OCI-LY3 (cell line): ENCODE results near the gene ZNF547.

Experiments used
- H2AFZ ChIP-seq: fragments of 200-600, 300-600 bp; shearing (Covaris generic); 2 replicates; pipeline ENCODE4 v1.6.0; 2014; ENCODE audit warnings: antibody characterized with exemption, low read depth, low read length
- H3K27ac ChIP-seq: fragments of 200-600, 300-600 bp; sonication (generic); 2 replicates; pipeline ENCODE4 v1.5.1; 2014; ENCODE audit warnings: mild to moderate bottlenecking, low read length, moderate library complexity, mixed read lengths
- H3K27me3 ChIP-seq: fragments of 200-600, 300-600 bp; sonication (generic); 2 replicates; pipeline ENCODE4 v1.6.1; 2014; ENCODE audit warnings: low read depth, low read length, mixed read lengths
- H3K36me3 ChIP-seq: fragments of 200-600, 300-600 bp; sonication (generic); replicated peaks from 2 replicates; pipeline ENCODE3; 2014; ENCODE audit warnings: low read depth, low read length, mixed read lengths
- H3K4me1 ChIP-seq: fragments of 300-600, 200-600 bp; sonication (generic); 2 replicates; pipeline ENCODE4 v1.6.1; 2014; ENCODE audit warnings: low read length, mixed read lengths
- H3K4me2 ChIP-seq: fragments of 200-600, 300-600 bp; sonication (generic); 2 replicates; pipeline ENCODE4 v1.6.1; 2014; ENCODE audit warnings: low read length, mixed read lengths
- H3K4me3 ChIP-seq: fragments of 300-600, 200-600 bp; sonication (generic); 2 replicates; pipeline ENCODE4 v1.5.1; 2014; ENCODE audit warnings: antibody characterized with exemption, mild to moderate bottlenecking, low read length, moderate library complexity
- H3K79me2 ChIP-seq: fragments of 300-600, 200-600 bp; shearing (Covaris generic); 2 replicates; pipeline ENCODE4 v1.6.1; 2014; ENCODE audit warnings: mild to moderate bottlenecking, low read length, mixed read lengths
- H3K9ac ChIP-seq: fragments of 300-600, 200-600 bp; shearing (Covaris generic); 2 replicates; pipeline ENCODE4 v1.6.0; 2014; ENCODE audit warnings: mild to moderate bottlenecking, low read length, moderate library complexity
- H3K9me3 ChIP-seq: fragments of 200-600, 300-600 bp; shearing (Covaris generic); 2 replicates; pipeline ENCODE4 v1.6.1; 2014; ENCODE audit warnings: low read length, mixed read lengths; ENCODE audit not compliant: insufficient read depth
- H4K20me1 ChIP-seq: fragments of 200-600, 300-600 bp; sonication (generic); 2 replicates; pipeline ENCODE4 v1.6.1; 2016; ENCODE audit warnings: low read length, mixed read lengths; ENCODE audit not compliant: insufficient read depth
- EZH2phosphoT487 ChIP-seq: fragments of 200-600 bp; shearing (Covaris generic); IDR thresholded peaks from 2 replicates; pipeline ENCODE4 v1.6.1; 2018; ENCODE audit warnings: antibody characterized with exemption, mixed run types, low read depth
- TF ChIP-seq, protein P1 (sequence below): fragments of 200-600, 300-600 bp; sonication (generic); IDR thresholded peaks from 2 replicates; pipeline ENCODE4 v1.5.1; 2014; ENCODE audit warnings: antibody characterized with exemption, low read length, low read depth

The ZNF547 gene

GRCh38 chr19:57327993-57328392, 35.4 kb upstream of the ZNF547 start:
- H3K36me3 ChIP-seq = peaks cover 68% of the 10 kb centered on the region
- H3K27me3 ChIP-seq = no peaks in the 10 kb centered on the region
- H4K20me1 ChIP-seq = 0 out of 2 replicates have a peak, but pooled peaks cover 3% of the 10 kb centered on the region
- no peak overlapping the region for H3K4me3 ChIP-seq
- H3K4me1 ChIP-seq = no peaks in the 10 kb centered on the region
- TF ChIP-seq, protein P1, sequence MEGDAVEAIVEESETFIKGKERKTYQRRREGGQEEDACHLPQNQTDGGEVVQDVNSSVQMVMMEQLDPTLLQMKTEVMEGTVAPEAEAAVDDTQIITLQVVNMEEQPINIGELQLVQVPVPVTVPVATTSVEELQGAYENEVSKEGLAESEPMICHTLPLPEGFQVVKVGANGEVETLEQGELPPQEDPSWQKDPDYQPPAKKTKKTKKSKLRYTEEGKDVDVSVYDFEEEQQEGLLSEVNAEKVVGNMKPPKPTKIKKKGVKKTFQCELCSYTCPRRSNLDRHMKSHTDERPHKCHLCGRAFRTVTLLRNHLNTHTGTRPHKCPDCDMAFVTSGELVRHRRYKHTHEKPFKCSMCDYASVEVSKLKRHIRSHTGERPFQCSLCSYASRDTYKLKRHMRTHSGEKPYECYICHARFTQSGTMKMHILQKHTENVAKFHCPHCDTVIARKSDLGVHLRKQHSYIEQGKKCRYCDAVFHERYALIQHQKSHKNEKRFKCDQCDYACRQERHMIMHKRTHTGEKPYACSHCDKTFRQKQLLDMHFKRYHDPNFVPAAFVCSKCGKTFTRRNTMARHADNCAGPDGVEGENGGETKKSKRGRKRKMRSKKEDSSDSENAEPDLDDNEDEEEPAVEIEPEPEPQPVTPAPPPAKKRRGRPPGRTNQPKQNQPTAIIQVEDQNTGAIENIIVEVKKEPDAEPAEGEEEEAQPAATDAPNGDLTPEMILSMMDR = no peak
- TF ChIP-seq EZH2phosphoT487 = no peak
- no peaks in the 10 kb centered on the region for H3K9me3 ChIP-seq
- no peak overlapping the region for H3K4me2 ChIP-seq
- peaks cover 29% of the 10 kb centered on the region for H3K79me2 ChIP-seq
- no peak overlapping the region for H3K9ac ChIP-seq
- H3K27ac ChIP-seq = no peak overlapping the region
- no peak overlapping the region for H2AFZ ChIP-seq

- no peaks in the 10 kb centered on the region for H3K4me1 ChIP-seq
- no peaks in the 10 kb centered on the region for H3K27me3 ChIP-seq
- no peak for TF ChIP-seq EZH2phosphoT487
- TF ChIP-seq, protein P1 = no peak
Observed at GRCh38 chr19:57334191-57334590, 29.2 kb upstream of the ZNF547 start.

GRCh38 chr19:57338877-57339276, 24.5 kb upstream of the ZNF547 start:
- Histone ChIP-seq H3K4me2 (no peak overlapping the region), H3K36me3 (no peaks in the 10 kb centered on the region), H3K4me1 (peaks cover 16% of the 10 kb centered on the region), H3K79me2 (peaks cover 7% of the 10 kb centered on the region; the same call in 1 of the 2 replicates), H3K27ac (no peak overlapping the region), H3K4me3 (no peak overlapping the region), H3K9me3 (no peaks in the 10 kb centered on the region), H3K27me3 (no peaks in the 10 kb centered on the region), H2AFZ (no peak overlapping the region), H3K9ac (no peak overlapping the region), H4K20me1 (no peaks in the 10 kb centered on the region)
- TF ChIP-seq, protein P1 = no peak
- TF ChIP-seq EZH2phosphoT487 = no peak

More at GRCh38 chr19:57334191-57334590, 29.2 kb upstream of the ZNF547 start:
- Histone ChIP-seq H3K9ac (no peak overlapping the region), H3K4me2 (no peak overlapping the region), H3K4me3 (no peak overlapping the region), H2AFZ (no peak overlapping the region), H3K9me3 (no peaks in the 10 kb centered on the region), H3K27ac (no peak overlapping the region), H3K79me2 (peaks cover 14% of the 10 kb centered on the region; the same call in 1 of the 2 replicates), H4K20me1 (no peaks in the 10 kb centered on the region), H3K36me3 (peaks cover 18% of the 10 kb centered on the region)

GRCh38 chr19:57342582-57342981, 20.8 kb upstream of the ZNF547 start:
- TF ChIP-seq, protein P1 = no peak
- no peak for TF ChIP-seq EZH2phosphoT487
- Histone ChIP-seq H3K9me3 (no peaks in the 10 kb centered on the region), H4K20me1 (no peaks in the 10 kb centered on the region), H3K4me1 (peaks cover 16% of the 10 kb centered on the region), H3K27ac (no peak overlapping the region), H2AFZ (no peak overlapping the region), H3K36me3 (no peaks in the 10 kb centered on the region), H3K27me3 (no peaks in the 10 kb centered on the region), H3K79me2 (peaks cover 4% of the 10 kb centered on the region; the same call in 1 of the 2 replicates), H3K4me3 (no peak overlapping the region), H3K4me2 (no peak overlapping the region), H3K9ac (no peak overlapping the region)
